HepG2 (cell line): ENCODE results near the gene FAAP20. TPM values are rescaled to one million over a fixed set of nuclear protein-coding genes. Genes with fewer than 3 reads are reported as not detected.

Source experiments
- BORCS8-MEF2B ChIP-seq: sonication (generic); formaldehyde crosslinking; IDR thresholded peaks from 2 replicates; pipeline ENCODE4 v1.8.0; 2022; ENCODE audit warnings: mild to moderate bottlenecking, missing genetic modification reagents
- DZIP1 ChIP-seq: sonication (generic); formaldehyde crosslinking; IDR thresholded peaks from 2 replicates; pipeline ENCODE4 v1.5.0; 2020; ENCODE audit warnings: mild to moderate bottlenecking, missing genetic modification reagents
- JUND ChIP-seq: sonication (generic); formaldehyde crosslinking; IDR thresholded peaks from 2 replicates; pipeline ENCODE4 v1.8.0; 2022; ENCODE audit warnings: mild to moderate bottlenecking, missing genetic modification reagents
- MBNL3 ChIP-seq: fragments of 250-450 bp; sonication (Bioruptor Pico); conservative IDR thresholded peaks from 2 replicates; pipeline ENCODE4 v1.8.0; 2022; ENCODE audit warnings: mild to moderate bottlenecking, inconsistent platforms
- MYC ChIP-seq: sonication (generic); formaldehyde crosslinking; IDR thresholded peaks from 2 replicates; pipeline ENCODE4 v1.9.0; 2021; ENCODE audit warnings: missing genetic modification reagents, borderline replicate concordance
- PREB ChIP-seq: sonication (generic); formaldehyde crosslinking; IDR thresholded peaks from 2 replicates; pipeline ENCODE4 v1.4.0; 2020; ENCODE audit warnings: missing genetic modification reagents
- TBL1XR1 ChIP-seq: fragments of 150-350 bp; IDR thresholded peaks from 2 replicates; pipeline ENCODE4 v1.6.1; 2014; ENCODE audit warnings: borderline replicate concordance, low read length; ENCODE audit not compliant: partially characterized antibody
- ZNF343 ChIP-seq: sonication (generic); formaldehyde crosslinking; IDR thresholded peaks from 2 replicates; pipeline ENCODE4 v1.4.0; 2020; ENCODE audit warnings: mild to moderate bottlenecking, missing genetic modification reagents
- ZNF543 ChIP-seq: sonication (generic); formaldehyde crosslinking; IDR thresholded peaks from 2 replicates; pipeline ENCODE4 v1.4.0; 2020; ENCODE audit warnings: mild to moderate bottlenecking, missing genetic modification reagents
- ZNF639 ChIP-seq: conservative IDR thresholded peaks from 2 replicates; pipeline ENCODE4 v1.6.1; 2018; ENCODE audit warnings: missing genetic modification reagents
- polyA plus RNA-seq, 8 experiments: library from polyadenylated mRNA; depleted of rRNA in 3 of 8; stranded (reverse) in 7 of 8; unstranded in 1 of 8; fragments of >200 nt; fragmentation: Illumina TruSeq in 4 of 8; extraction: Trizol in 4 of 8; gene quantifications; 2 replicates each; pipeline versions ENCODE4 v1.2.1 to v1.2.3, GENCODE V29; 2011 to 2016; ENCODE audit warnings: low read depth in 4 of 8, missing spikeins in 1 of 8, mixed read lengths in 1 of 8; ENCODE audit not compliant: insufficient read depth in 1 of 8
- total RNA-seq, 5 experiments: library from RNA; depleted of rRNA; stranded (reverse); fragments of >200 nt; fragmentation: Illumina TruSeq; extraction: Trizol; gene quantifications; 2 replicates each; pipeline ENCODE4 v1.2.3, GENCODE V29; 2016; ENCODE audit warnings: low read depth in 1 of 5
- TF ChIP-seq, protein P1 (sequence below): IDR thresholded peaks from 2 replicates; pipeline ENCODE4 v1.6.1; 2016; ENCODE audit warnings: mild to moderate bottlenecking
- TF ChIP-seq, protein P2 (sequence below): sonication (generic); formaldehyde crosslinking; IDR thresholded peaks from 2 replicates; pipeline ENCODE4 v1.4.0; 2020; ENCODE audit warnings: missing genetic modification reagents, borderline replicate concordance

The FAAP20 gene
- total and polyA plus RNA-seq, 2 of the 13 experiments (the other 11 are each of a cell fraction or from before 2014, with no cell fraction given) = 9.6 to 10.8 TPM

GRCh38 chr1:2189459-2190425 lies 4.8 kb downstream of the FAAP20 start (continued):
- TF ChIP-seq ZNF543 = peak; percentile 82; the same call in 1 of the 2 replicates
- TF ChIP-seq DZIP1 (CRISPR knock-in tag) = no peak
- peak; percentile 89 for TF ChIP-seq MYC (CRISPR knock-in tag)
- TF ChIP-seq PREB (CRISPR knock-in tag) = no peak
- TF ChIP-seq, protein P1, sequence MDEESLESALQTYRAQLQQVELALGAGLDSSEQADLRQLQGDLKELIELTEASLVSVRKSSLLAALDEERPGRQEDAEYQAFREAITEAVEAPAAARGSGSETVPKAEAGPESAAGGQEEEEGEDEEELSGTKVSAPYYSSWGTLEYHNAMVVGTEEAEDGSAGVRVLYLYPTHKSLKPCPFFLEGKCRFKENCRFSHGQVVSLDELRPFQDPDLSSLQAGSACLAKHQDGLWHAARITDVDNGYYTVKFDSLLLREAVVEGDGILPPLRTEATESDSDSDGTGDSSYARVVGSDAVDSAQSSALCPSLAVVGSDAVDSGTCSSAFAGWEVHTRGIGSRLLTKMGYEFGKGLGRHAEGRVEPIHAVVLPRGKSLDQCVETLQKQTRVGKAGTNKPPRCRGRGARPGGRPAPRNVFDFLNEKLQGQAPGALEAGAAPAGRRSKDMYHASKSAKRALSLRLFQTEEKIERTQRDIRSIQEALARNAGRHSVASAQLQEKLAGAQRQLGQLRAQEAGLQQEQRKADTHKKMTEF (CRISPR knock-in tag) = peak; percentile 59
- TF ChIP-seq ZNF343 (CRISPR knock-in tag) = peak; percentile 56; the same call in 1 of the 2 replicates
- TF ChIP-seq ZNF639 (CRISPR knock-in tag) = no peak
- 0 out of 2 replicates have a peak, but pooled peaks have one; percentile 54 for TF ChIP-seq BORCS8-MEF2B (CRISPR knock-in tag)
- no peak for TF ChIP-seq TBL1XR1
- TF ChIP-seq, protein P2, sequence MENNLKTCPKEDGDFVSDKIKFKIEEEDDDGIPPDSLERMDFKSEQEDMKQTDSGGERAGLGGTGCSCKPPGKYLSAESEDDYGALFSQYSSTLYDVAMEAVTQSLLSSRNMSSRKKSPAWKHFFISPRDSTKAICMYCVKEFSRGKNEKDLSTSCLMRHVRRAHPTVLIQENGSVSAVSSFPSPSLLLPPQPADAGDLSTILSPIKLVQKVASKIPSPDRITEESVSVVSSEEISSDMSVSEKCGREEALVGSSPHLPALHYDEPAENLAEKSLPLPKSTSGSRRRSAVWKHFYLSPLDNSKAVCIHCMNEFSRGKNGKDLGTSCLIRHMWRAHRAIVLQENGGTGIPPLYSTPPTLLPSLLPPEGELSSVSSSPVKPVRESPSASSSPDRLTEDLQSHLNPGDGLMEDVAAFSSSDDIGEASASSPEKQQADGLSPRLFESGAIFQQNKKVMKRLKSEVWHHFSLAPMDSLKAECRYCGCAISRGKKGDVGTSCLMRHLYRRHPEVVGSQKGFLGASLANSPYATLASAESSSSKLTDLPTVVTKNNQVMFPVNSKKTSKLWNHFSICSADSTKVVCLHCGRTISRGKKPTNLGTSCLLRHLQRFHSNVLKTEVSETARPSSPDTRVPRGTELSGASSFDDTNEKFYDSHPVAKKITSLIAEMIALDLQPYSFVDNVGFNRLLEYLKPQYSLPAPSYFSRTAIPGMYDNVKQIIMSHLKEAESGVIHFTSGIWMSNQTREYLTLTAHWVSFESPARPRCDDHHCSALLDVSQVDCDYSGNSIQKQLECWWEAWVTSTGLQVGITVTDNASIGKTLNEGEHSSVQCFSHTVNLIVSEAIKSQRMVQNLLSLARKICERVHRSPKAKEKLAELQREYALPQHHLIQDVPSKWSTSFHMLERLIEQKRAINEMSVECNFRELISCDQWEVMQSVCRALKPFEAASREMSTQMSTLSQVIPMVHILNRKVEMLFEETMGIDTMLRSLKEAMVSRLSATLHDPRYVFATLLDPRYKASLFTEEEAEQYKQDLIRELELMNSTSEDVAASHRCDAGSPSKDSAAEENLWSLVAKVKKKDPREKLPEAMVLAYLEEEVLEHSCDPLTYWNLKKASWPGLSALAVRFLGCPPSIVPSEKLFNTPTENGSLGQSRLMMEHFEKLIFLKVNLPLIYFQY (CRISPR knock-in tag) = peak; percentile 91; the same call in 1 of the 2 replicates
- TF ChIP-seq MBNL3 (CRISPR knock-in tag) = no peak
- TF ChIP-seq JUND (CRISPR knock-in tag) = peak; percentile 30; the same call in 1 of the 2 replicates
